HEK293T (cell line): ENCODE results near the gene MDM2.

Source experiments
- CTCF ChIA-PET: fragments of 350-600 bp; formaldehyde crosslinking; extraction: SDS; loops from one replicate; lab custom pipeline; 2021; ENCODE audit warnings: antibody characterized with exemption, inconsistent platforms; lab: Yijun Ruan, JAX
- POLR2A ChIA-PET: fragments of 350-600 bp; formaldehyde crosslinking; extraction: SDS; loops from one replicate; lab custom pipeline; 2020; ENCODE audit warnings: antibody characterized with exemption, inconsistent platforms; lab: Yijun Ruan, JAX
- DNase-seq: peaks from one replicate; pipeline ENCODE4 v3.0.0; 2012; ENCODE audit warnings: mixed read lengths; ENCODE audit errors: extremely low spot score
- ARNT ChIP-seq: fragments of 450-650 bp; IDR thresholded peaks from 2 replicates; pipeline ENCODE4 v1.6.1; 2017; ENCODE audit warnings: mild to moderate bottlenecking
- BHLHE40 ChIP-seq: fragments of 450-650 bp; IDR thresholded peaks from 2 replicates; pipeline ENCODE4 v1.6.1; 2016; ENCODE audit warnings: mild to moderate bottlenecking, moderate library complexity, borderline replicate concordance
- CTBP1 ChIP-seq: fragments of 450-650 bp; IDR thresholded peaks from 2 replicates; pipeline ENCODE4 v1.6.1; 2016; ENCODE audit warnings: borderline replicate concordance
- ELF4 ChIP-seq: fragments of 450-650 bp; IDR thresholded peaks from 2 replicates; pipeline ENCODE4 v1.6.1; 2017; ENCODE audit warnings: antibody characterized with exemption
- FOXA1 ChIP-seq: fragments of 450-650 bp; IDR thresholded peaks from 2 replicates; pipeline ENCODE4 v1.6.1; 2016; ENCODE audit warnings: mild to moderate bottlenecking
- FOXK2 ChIP-seq: fragments of 450-650 bp; IDR thresholded peaks from 2 replicates; pipeline ENCODE4 v1.6.1; 2016; ENCODE audit warnings: mild to moderate bottlenecking
- FOXM1 ChIP-seq: fragments of 450-650 bp; IDR thresholded peaks from 2 replicates; pipeline ENCODE4 v1.6.1; 2017; ENCODE audit warnings: mild to moderate bottlenecking, borderline replicate concordance
- HDGF ChIP-seq: fragments of 450-650 bp; IDR thresholded peaks from 2 replicates; pipeline ENCODE4 v1.6.1; 2017; ENCODE audit warnings: antibody characterized with exemption, borderline replicate concordance
- L3MBTL2 ChIP-seq: fragments of 450-650 bp; conservative IDR thresholded peaks from 2 replicates; pipeline ENCODE4 v1.6.1; 2016; ENCODE audit warnings: mild to moderate bottlenecking
- LEF1 ChIP-seq: fragments of 450-650 bp; IDR thresholded peaks from 2 replicates; pipeline ENCODE4 v1.6.1; 2017; ENCODE audit warnings: mild to moderate bottlenecking, borderline replicate concordance
- NFRKB ChIP-seq: fragments of 450-650 bp; IDR thresholded peaks from 2 replicates; pipeline ENCODE4 v1.6.1; 2016; ENCODE audit warnings: mild to moderate bottlenecking, moderate library complexity
- SP1 ChIP-seq: fragments of 450-650 bp; IDR thresholded peaks from 2 replicates; pipeline ENCODE4 v1.6.1; 2017
- SUZ12 ChIP-seq: fragments of 450-650 bp; IDR thresholded peaks from 2 replicates; pipeline ENCODE4 v1.6.1; 2016; ENCODE audit warnings: mild to moderate bottlenecking
- TARDBP ChIP-seq: fragments of 450-650 bp; IDR thresholded peaks from 2 replicates; pipeline ENCODE4 v1.6.1; 2016
- ZNF384 ChIP-seq: fragments of 450-650 bp; IDR thresholded peaks from 2 replicates; pipeline ENCODE4 v1.6.1; 2016
- TF ChIP-seq, protein P1 (sequence below): fragments of 450-650 bp; IDR thresholded peaks from 2 replicates; pipeline ENCODE4 v1.6.1; 2016

Gene MDM2

DNA sequence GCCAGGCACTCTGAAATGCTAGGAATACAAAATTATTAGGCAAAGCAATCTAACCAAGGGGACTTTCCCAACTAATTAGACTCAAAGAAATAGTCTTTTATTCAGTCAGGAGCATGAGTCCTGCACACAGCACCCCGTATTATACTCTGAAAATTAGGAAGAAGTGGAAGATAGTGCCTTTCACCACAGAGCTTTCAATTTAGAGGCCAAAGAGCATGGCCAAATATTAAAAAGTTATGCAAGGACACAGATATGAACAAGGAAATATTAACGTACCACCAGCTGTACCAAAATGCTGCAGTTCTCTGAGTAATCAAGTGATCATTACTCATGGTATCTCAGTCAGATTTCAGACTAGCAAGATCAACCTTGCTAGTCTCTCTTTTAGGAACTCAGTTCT is 22.6 kb upstream of the MDM2 start:
- no peak for DNase-seq
- ChIA-PET POLR2A (interaction anchor here (0.9 kb wide), 1 partner anchor 22 kb away, joined by 3 read pairs; the partner anchor contains the start of gene MDM2), CTCF (interaction anchor here (0.8 kb wide), 1 partner anchor 10 kb away, joined by 3 read pairs; no protein-coding TSS in a partner anchor)
- TF ChIP-seq FOXA1: no peak
- no peak for TF ChIP-seq CTBP1

DNA sequence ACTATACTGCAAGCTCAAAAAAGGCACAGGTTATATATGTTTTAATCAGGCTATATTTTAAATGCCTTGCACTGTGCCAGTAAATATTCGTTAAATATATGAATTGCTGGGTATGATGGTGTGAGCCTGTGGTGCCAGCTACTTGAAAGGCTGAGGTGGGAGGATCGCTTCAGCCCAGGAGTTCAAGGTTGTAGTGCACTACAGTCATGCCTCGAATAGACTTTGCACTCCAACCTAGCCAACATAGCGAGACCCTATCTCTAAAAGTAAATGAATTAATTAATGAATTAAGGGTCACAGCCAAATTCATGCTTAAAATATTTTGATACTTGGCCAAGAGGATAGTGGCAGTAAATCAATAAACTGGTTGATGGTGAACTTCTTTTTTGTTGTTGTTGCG is 22.2 kb upstream of the MDM2 start:
- no peak for DNase-seq
- TF ChIP-seq FOXM1: no peak
- TF ChIP-seq NFRKB: no peak
- no peak for TF ChIP-seq ELF4
- TF ChIP-seq SP1: no peak
- TF ChIP-seq SUZ12: no peak
- ChIA-PET CTCF (interaction anchor here (0.8 kb wide), 1 partner anchor 9 kb away, joined by 3 read pairs; no protein-coding TSS in a partner anchor), POLR2A (interaction anchor here (0.9 kb wide), 1 partner anchor 22 kb away, joined by 3 read pairs; the partner anchor contains the start of gene MDM2)

DNA sequence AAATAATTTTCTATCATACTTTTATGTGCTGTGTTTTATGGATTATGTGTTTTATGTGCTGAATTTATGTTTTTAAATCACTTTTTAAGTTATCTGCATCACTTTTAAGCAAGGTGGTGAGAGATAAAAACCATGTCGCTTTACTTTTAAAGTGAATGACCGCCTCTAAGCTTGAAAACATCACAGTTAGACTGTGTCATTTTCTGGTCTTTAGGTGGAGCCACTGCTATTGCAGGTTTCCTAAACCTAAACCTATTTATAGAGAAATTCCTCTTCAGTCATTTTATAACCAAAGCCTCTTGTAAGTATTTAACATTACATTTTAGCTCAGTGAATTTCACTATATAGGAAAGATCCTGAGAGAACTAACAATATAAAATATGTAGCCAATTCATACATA is 21.0 kb upstream of the MDM2 start:
- ChIA-PET POLR2A (interaction anchor here (1.3 kb wide), 2 partner anchors 21 to 22 kb away, joined by 3 to 4 read pairs; partner anchors contain the start of gene MDM2), CTCF (interaction anchor here (0.6 to 0.7 kb wide), 2 partner anchors 431 to 721 kb away, joined by 3 to 9 read pairs; no protein-coding TSS in a partner anchor)
- TF ChIP-seq NFRKB (no peak), FOXK2 (no peak), FOXA1 (no peak), ZNF384 (no peak), L3MBTL2 (no peak), CTBP1 (no peak), LEF1 (no peak)
- DNase-seq: no peak

DNA sequence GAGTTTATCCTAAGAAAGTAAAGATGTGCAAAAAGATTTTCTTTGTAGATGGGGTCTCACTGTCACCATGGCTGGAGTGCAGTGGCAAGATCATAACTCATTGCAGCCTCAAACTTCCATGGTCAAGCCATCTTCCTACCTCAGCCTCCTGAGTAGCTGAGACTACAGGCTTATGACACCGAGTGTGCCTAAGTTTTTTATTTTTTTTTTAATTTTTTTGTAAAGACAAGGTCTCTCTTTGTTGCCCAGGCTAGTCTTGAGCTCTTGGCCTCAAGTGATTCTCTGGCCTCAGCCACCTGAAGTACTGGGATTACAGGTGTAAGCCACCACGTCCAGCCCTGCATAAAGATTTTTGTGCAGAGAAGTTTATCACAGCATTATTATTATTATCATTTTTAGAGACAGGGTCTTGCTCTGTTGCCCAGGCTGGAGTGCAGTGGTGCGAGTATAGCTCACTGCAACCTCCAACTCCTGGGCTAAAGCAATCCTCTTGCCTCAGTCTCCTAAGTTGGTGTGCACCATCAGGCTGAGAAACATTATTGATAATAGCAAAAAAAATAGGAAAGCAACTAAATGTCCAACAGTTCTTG is 19.3 kb upstream of the MDM2 start:
- TF ChIP-seq NFRKB (no peak), ELF4 (no peak), CTBP1 (no peak), FOXK2 (no peak), BHLHE40 (no peak), ZNF384 (no peak), L3MBTL2 (no peak), HDGF (no peak), SP1 (no peak), LEF1 (no peak), FOXM1 (no peak), ARNT (no peak), FOXA1 (no peak), SUZ12 (no peak), TARDBP (no peak)
- TF ChIP-seq, protein P1, sequence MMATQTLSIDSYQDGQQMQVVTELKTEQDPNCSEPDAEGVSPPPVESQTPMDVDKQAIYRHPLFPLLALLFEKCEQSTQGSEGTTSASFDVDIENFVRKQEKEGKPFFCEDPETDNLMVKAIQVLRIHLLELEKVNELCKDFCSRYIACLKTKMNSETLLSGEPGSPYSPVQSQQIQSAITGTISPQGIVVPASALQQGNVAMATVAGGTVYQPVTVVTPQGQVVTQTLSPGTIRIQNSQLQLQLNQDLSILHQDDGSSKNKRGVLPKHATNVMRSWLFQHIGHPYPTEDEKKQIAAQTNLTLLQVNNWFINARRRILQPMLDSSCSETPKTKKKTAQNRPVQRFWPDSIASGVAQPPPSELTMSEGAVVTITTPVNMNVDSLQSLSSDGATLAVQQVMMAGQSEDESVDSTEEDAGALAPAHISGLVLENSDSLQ: no peak
- ChIA-PET POLR2A (no interaction called here), CTCF (no interaction called here)
- DNase-seq: no peak

DNA sequence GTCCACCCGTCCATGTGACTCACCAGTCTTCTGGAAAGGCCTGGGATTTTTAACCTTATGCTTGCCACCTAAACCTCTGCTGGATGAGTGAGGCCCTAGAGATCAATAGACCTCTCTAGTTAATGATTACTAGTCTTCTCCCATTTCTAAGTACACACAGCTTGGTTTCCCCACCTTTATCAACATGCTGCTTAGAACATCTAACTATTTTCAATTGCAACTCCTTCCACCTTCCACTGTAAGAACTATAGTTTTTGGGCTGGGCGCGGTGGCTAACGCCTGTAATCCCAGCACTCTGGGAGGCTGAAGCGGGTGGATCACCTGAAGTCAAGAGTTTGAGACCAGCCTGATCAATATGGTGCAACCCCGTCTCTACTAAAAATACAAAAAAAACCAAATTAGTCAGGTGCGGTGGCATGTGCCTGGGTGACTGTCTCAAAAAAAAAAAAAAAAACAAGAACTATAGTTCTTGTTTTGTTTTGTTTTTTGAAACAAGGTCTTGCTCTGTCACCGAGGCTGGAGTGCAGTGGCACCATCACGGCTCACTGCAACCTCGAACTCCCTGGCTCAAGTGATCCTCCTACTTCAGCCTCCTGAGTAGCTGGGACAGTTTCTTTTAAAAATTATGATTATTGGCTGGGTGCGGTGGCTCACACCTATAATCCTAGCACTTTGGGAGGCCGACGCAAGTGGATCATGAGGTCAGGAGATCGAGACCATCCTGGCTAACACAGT is 18.7 kb upstream of the MDM2 start:
- ChIA-PET POLR2A (interaction anchor here (0.6 kb wide), 1 partner anchor 181 kb away, joined by 3 read pairs; no protein-coding TSS in a partner anchor), CTCF (no interaction called here)
- DNase-seq: no peak
- TF ChIP-seq ELF4 (no peak), FOXK2 (no peak), LEF1 (no peak), ARNT (no peak), CTBP1 (no peak)

DNA sequence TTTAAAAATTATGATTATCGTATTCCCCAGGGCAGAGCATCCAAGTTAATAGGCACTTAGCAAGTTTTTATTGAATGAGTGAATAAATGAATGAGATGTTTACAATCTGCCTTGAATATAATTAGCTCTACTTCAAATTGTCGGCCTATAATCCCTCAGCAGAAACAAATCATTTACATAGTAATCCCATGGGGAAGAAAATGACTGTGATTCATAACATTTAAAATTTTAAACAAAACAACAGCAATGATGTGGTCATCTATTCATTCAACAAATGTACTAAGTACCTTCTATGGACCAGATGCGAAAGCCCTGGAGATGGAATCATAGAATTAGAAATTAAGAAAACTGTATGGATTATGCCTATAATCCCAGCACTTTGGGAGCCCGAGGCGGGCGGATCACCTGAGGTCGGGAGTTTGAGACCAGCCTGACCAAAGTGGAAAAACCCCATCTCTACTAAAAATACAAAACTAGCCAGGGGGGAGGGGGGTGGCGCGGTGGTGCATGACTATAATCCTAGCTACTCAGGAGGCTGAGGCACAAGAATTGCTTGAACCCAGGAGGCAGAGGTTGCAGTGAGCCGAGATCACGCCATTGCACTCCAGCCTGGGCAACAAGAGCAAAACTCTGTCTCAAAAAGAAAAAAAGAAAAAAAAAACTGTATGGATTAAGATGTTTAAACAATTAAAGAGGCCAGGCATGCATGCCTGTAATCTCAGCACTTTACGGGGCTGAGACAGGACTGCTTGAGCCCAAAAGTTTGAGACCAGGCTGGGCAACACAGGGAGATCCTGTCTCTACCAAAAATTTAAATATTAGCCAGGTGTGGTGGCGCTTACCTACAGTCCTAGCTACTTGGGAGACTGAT is 17.7 kb upstream of the MDM2 start:
- ChIA-PET CTCF (no interaction called here), POLR2A (no interaction called here)
- TF ChIP-seq NFRKB (no peak), TARDBP (no peak), SUZ12 (no peak), ZNF384 (no peak), CTBP1 (no peak), FOXM1 (no peak), SP1 (no peak), FOXA1 (no peak), ARNT (no peak), HDGF (no peak), FOXK2 (no peak)
- TF ChIP-seq, protein P1: no peak
- DNase-seq: no peak
